Spleen (tissue), 7 donors: ENCODE measurements around the gene TMEM203.

Source experiments
- CTCF ChIP-seq, 11 experiments: fragments of 200-600 bp in 7 of 11; fragments of 450-650 bp in 4 of 11; sonication (generic) in 4 of 11; IDR thresholded peaks in 8 of 11; conservative IDR thresholded peaks in 3 of 11; 1 replicate in 7 of 11; 2 replicates in 4 of 11; pipeline versions ENCODE4 v1.4.0 to v1.8.0; 2016 to 2021; ENCODE audit warnings: antibody characterized with exemption in 11 of 11, inconsistent platforms in 4 of 11, mild to moderate bottlenecking in 1 of 11
- POLR2A ChIP-seq, 3 donors: fragments of 450-650 bp; IDR thresholded peaks; one replicate each; pipeline ENCODE4 v1.5.1; 2017; ENCODE audit warnings: antibody characterized with exemption in 3 of 3, mild to moderate bottlenecking in 1 of 3
- POLR2AphosphoS5 ChIP-seq, 3 donors: sonication (generic); formaldehyde crosslinking; IDR thresholded peaks; one replicate each; pipeline ENCODE4 v1.5.1; 2017; ENCODE audit warnings: antibody characterized with exemption in 3 of 3
- donor health status: DM: no; HTN: no; CAD: no; lungs with moderate emphysema.
- donor health status: DM: no; HTN: no; CAD: no.
- donor health status: DM: no; HTN: no; CAD: no.

- no peak for TF ChIP-seq CTCF (IDR thresholded peaks at IDR 0.05 in 8 of 11, conservative IDR thresholded peaks at IDR 0.05 in 3 of 11)
- no peak for TF ChIP-seq POLR2A (IDR thresholded peaks at IDR 0.05)
- TF ChIP-seq POLR2AphosphoS5 (IDR thresholded peaks at IDR 0.05): peak in 1 of 3 donors; percentile 20
Observed at GRCh38 chr9:137235424-137236237, 30.2 kb upstream of the TMEM203 start.
